A549 treated with ZK216348 at 1 μM for 4 hours (cell line): ENCODE measurements around the gene MRPL24. TPM values are rescaled to one million over a fixed set of nuclear protein-coding genes. Genes with fewer than 3 reads are reported as not detected.

Experiments
- total RNA-seq: library from RNA; stranded (reverse); fragments of 200-300 nt; extraction: Qiagen RNA extraction; gene quantifications from 5 replicates; pipeline ENCODE4 v1.2.3, GENCODE V29; 2022; ENCODE audit warnings: low read depth

The MRPL24 gene
- total RNA-seq = 183 to 215 TPM (median 187 TPM) in 5 replicates

DNA sequence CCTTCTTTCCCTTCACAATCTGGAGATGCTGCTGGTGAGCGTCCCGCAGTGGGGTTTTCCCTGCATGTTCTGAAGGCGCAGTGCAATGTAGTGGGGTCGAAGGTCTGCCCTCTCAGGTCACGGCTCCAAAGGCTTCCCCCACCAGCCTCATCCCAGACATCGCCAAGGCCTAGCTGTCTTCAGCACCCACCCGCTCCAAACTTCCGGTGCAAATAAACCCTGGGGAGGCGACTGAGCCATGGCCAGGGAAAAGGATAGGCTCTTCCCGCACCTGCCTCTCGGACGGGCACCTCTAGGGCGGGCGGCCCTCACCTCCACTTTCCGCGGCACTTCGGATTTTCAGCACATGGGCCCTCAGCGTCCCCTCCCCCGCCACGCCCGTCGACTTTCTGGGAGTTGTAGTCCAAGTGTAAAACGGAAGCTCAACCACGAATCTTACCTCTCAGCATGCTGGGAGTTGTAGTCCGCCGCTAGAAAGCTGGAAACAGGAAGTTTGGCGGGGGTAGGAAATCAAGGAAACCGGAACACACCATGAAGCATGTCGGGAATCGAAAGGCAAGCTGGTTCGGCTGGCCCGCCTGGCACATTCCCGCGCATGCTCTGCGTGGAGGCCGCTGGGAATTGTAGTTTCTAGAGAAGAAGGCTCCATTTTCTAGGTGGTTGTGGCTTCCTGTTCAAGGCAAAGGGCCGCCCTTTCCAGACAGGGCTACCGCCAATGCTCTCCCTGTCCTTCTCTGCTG lies at the start of gene MRPL24:
MRPL24 (minus strand) TSS at position 348 of the 740 bp plus-strand sequence. CDS start 2,384 bp downstream, outside the sequence.

DNA sequence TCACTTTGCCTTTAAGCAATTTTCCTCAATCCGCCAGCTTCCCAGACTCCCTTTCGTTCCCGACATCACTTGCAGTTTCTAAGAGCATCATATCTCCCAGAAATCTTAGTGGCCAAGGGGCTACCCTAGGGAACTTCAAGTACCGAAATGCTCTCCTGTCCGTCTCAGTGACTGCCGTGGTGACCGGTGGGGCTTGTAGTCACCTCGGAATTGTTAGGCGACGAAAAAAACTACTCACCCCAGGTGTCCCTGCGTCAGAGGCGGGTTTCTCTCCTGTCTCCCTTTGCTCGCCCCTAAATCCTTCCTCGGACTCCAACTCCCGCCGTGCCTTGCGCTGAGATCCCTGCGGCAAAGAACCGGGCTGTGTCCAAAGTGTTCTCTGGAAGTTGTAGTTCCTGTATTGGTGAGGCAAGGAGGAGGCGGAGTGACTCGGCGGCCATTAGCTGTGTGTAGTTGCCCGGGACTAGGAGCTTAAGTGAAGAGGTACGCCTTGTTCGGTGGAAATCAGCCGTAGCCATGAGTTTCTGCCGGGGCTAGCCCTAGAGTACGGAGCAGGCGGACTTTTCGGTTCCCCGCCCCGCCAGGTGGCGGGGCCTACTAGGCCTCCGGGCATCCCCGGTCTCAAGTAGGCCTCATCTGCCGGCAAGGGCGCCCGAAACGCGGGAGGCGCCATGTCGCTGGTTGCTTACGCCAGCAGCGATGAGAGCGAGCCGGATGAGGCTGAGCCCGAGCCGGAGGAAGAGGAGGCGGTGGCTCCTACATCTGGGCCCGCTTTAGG lies 26.4 kb upstream of the MRPL24 start, which contains the start of gene PRCC:
PRCC (plus strand) TSS at position 435 of the 778 bp plus-strand sequence; CDS start at position 672, 237 bp downstream.

DNA sequence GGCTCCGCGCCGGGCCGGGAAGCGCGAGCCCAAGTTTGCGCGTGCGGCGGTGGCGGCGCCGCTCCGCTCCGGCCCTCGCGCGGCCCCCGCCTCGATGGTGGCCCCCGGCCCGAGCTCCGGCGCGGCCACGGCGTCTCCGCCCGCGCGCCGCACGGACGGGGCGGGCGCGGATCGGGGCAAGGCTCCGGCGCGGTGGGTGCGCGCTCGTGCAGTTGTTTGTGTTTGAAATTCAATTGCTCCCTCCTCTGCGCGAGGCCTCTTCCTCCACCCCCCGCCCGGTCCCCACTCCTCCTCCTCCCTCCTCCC lies 10.5 kb upstream of the MRPL24 start, which contains the start of gene HDGF:
HDGF (minus strand) TSS at position 225 of the 306 bp plus-strand sequence. CDS start 246 bp downstream, outside the sequence.

DNA sequence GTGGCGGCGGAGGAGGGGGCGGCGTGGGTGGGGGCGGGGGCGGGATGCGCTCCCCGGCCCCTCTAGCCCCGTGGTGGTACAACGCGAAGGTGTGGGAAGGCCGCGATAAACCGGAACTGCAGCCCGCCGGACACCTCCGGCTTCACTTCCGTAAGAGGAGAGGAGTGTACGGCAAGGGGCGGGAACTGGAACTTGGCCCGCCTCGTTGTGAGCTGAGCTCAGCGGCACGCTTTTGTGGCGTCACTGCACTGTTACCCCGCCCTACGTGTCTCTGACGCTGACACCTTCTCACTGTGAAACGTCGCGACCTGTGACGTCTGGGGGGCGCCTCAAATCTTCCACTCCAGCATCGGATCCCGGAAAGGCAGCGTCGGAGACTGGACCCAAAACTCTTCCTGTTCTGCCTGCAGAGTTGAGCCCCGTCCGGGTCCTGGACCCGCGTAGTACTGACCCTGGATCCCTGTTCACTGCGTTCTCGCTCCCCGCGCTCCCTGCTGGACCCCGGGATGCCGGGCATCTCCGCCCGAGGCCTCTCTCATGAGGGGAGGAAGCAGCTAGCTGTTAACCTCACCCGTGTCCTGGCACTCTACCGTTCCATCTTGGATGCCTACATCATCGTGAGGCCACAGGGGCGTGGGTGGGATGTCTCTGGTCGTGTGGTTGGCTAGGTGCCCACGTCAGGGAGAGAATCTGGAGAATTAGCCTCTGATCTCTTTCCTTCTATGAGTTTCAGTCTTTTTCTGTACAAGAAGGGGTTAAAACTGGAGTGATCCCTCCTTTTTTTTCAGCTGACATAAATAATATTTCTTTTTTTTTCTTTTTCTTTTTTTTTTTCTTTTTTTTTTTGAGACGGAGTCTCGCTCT lies 12.1 kb downstream of the MRPL24 start, which contains the start of gene ISG20L2:
ISG20L2 (minus strand) TSS at position 168 of the 864 bp plus-strand sequence. CDS start 1,114 bp downstream, outside the sequence.

DNA sequence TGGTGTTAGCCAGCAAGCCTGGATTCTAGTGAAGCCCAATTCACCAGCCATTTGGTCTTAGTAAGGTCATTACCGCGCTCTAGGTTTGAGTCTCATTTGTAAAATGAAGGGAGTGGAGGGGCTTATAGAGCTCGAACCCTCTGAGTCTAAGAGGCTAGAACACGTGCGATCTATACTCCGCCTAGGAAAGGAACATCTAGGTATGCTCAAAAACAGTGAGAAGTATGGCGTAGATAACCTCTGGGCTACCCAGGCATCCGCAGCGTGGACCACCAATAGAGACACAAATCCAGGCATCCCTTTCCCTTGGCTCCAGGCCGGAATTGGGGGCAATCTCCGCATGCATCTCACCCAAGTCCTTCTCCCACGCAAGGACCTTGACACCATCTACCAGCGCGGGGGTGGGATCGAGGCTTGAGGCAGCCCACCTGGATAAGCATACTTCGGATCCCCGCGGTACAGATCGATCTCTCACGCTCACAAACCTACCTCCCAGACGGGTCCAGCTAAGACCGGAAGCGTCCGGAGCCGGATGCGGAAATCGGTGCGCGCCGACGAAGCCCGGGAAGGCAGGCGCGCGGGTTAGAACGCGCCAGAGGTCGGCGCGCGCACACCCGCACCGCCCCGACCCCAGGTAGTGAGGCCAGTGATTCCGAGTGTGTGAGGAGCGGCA lies 12.8 kb downstream of the MRPL24 start, which contains the start of gene METTL25B:
METTL25B (plus strand) TSS at position 544 of the 673 bp plus-strand sequence. CDS start 636 bp downstream, outside the sequence.

DNA sequence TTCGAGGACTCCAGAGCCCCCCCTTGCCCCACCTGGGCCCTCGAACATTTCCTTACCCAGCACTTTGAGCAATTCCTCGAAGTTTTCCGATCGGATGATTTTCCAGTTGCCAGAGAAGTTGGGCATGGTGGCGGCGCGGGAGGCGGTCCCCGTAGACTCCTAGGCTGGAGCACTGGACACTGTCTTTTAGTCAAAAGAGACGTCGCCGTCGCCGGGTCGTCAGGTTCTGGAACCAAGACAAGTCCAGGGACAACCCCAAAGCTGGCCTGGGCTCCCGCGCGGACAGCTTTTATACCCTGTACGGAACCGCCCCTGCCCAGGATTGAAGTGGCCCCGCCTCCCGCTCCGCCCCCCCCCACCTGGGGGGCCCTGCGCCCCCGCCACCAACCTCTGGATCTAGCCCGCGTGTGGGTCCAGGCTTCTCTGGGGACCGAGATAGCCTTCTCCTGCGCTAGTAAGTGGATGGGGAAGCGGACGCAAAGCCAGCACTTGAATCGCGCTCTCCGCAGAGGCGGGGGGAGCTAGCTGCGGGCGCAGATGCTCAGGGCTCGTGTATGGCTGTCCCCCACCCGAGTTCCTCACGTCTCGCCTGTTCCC lies 35.5 kb downstream of the MRPL24 start, which contains the start of gene CRABP2:
CRABP2 (minus strand) TSS at position 263 of the 597 bp plus-strand sequence; CDS start at position 126, 137 bp downstream.

Other genes with a start within 250 kb of the MRPL24 start
- gene MEF2D, start 240.3 kb downstream of the MRPL24 start, total RNA-seq = 17.8 to 36.2 TPM (median 30.9 TPM) in 5 replicates
- 12.3 to 21.4 TPM (median 19.1 TPM) in 5 replicates for gene IQGAP3, start 168.5 kb downstream of the MRPL24 start, total RNA-seq
- not detected in 5 replicates for gene TTC24, start 161.4 kb downstream of the MRPL24 start, total RNA-seq
- 118 to 175 TPM (median 164 TPM) in 5 replicates for gene NAXE, start 149.3 kb downstream of the MRPL24 start, total RNA-seq
- 61.7 to 81.2 TPM (median 71.7 TPM) in 5 replicates for gene GPATCH4, start 139.6 kb downstream of the MRPL24 start, total RNA-seq
- 0.11 to 0.43 TPM (median 0.20 TPM) in 3 of 5 replicates, not detected in the others for gene HAPLN2, start 121.7 kb downstream of the MRPL24 start, total RNA-seq
- gene BCAN, start 99.0 kb downstream of the MRPL24 start, total RNA-seq = not detected in 5 replicates
- gene NES, start 63.7 kb downstream of the MRPL24 start, total RNA-seq = 1.2 to 1.3 TPM (median 1.3 TPM) in 5 replicates
- 6.6 to 13.0 TPM (median 9.6 TPM) in 5 replicates for gene CRABP2, start 35.5 kb downstream of the MRPL24 start, total RNA-seq
- 21.6 to 28.4 TPM (median 25.2 TPM) in 5 replicates for gene METTL25B, start 12.6 kb downstream of the MRPL24 start, total RNA-seq
- gene ISG20L2, start 12.3 kb downstream of the MRPL24 start, total RNA-seq = 40.7 to 50.5 TPM (median 44.5 TPM) in 5 replicates
- gene HDGF, start 10.6 kb upstream of the MRPL24 start, total RNA-seq = 443 to 477 TPM (median 448 TPM) in 5 replicates
- gene PRCC, start 26.4 kb upstream of the MRPL24 start, total RNA-seq = 63.9 to 85.1 TPM (median 73.8 TPM) in 5 replicates
- 3.0 to 5.3 TPM (median 4.0 TPM) in 5 replicates for gene SH2D2A, start 75.8 kb upstream of the MRPL24 start, total RNA-seq
- gene INSRR, start 118.0 kb upstream of the MRPL24 start, total RNA-seq = not detected in 5 replicates
- 0.11 to 0.16 TPM (median 0.12 TPM) in 3 of 5 replicates, not detected in the others for gene NTRK1, start 119.8 kb upstream of the MRPL24 start, total RNA-seq
- gene PEAR1, start 152.6 kb upstream of the MRPL24 start, total RNA-seq = 5.4 to 12.1 TPM (median 9.3 TPM) in 5 replicates
- gene LRRC71, start 179.5 kb upstream of the MRPL24 start, total RNA-seq = 0.12 to 0.24 TPM (median 0.15 TPM) in 5 replicates